B cell (primary cell): ENCODE measurements around the gene ST8SIA2. TPM values are rescaled to one million over a fixed set of nuclear protein-coding genes. Genes with fewer than 3 reads are reported as not detected.

Source experiments
- ATAC-seq: fragments of 200-7000 bp; cut with Tn5 transposase; one replicate; pipeline ENCODE4 v1.10.0; 2021; ENCODE audit warnings: low read depth, mild to moderate bottlenecking, moderate number of reproducible peaks, moderate library complexity
- CTCF ChIA-PET: fragments of 350-600 bp; sonication (Branson Sonifier 250); formaldehyde crosslinking; loops from one replicate; lab custom pipeline; 2021; ENCODE audit warnings: antibody characterized with exemption, inconsistent platforms; lab: Charles Lee
- POLR2A ChIA-PET: fragments of 350-600 bp; sonication (Branson Sonifier 250); formaldehyde crosslinking; loops from one replicate; lab custom pipeline; 2021; ENCODE audit warnings: antibody characterized with exemption; lab: Charles Lee
- DNase-seq: peaks from one replicate; pipeline ENCODE4 v3.0.0; 2013
- H2AFZ ChIP-seq: 2 replicates; pipeline ENCODE4 v1.6.1; 2012; ENCODE audit warnings: mild to moderate bottlenecking, low read depth, low read length; ENCODE audit not compliant: insufficient read depth, poor library complexity, severe bottlenecking
- H3K27ac ChIP-seq, 2 donors: 1 replicate in 1 of 2; 2 replicates in 1 of 2; pipeline ENCODE4 v1.5.1; 2012 to 2013; ENCODE audit warnings: low read length in 2 of 2, mild to moderate bottlenecking in 2 of 2, moderate library complexity in 1 of 2
- H3K27me3 ChIP-seq, 4 experiments: fragments of 200-600 bp in 1 of 4; sonication (generic) in 1 of 4; replicated peaks in 1 of 4; 1 replicate in 2 of 4; 2 replicates in 2 of 4; pipeline versions ENCODE4 v1.6.1 to v1.7.0; 2013 to 2016; ENCODE audit warnings: low read length in 3 of 4, mild to moderate bottlenecking in 2 of 4, mixed read lengths in 1 of 4, moderate library complexity in 1 of 4; ENCODE audit not compliant: insufficient read depth in 4 of 4, control insufficient read depth in 3 of 4; ENCODE audit errors: control extremely low read depth in 1 of 4
- H3K36me3 ChIP-seq, 2 experiments: replicated peaks in 1 of 2; 1 replicate in 1 of 2; 2 replicates in 1 of 2; pipeline versions ENCODE4 v1.6.1 to v1.7.1; 2013; ENCODE audit warnings: low read length in 1 of 2; ENCODE audit not compliant: insufficient read depth in 2 of 2, control insufficient read depth in 1 of 2; ENCODE audit errors: control extremely low read depth in 1 of 2, extremely low read depth in 1 of 2
- H3K4me1 ChIP-seq, 2 donors: fragments of 200-600 bp in 1 of 2; sonication (generic) in 1 of 2; 1 replicate in 1 of 2; 2 replicates in 1 of 2; pipeline versions ENCODE4 v1.5.1 to v1.6.1; 2013 to 2017; ENCODE audit warnings: low read length in 2 of 2; ENCODE audit not compliant: control insufficient read depth in 2 of 2, insufficient read depth in 2 of 2
- H3K4me2 ChIP-seq: replicated peaks from 2 replicates; pipeline ENCODE3; 2012; ENCODE audit warnings: mild to moderate bottlenecking, low read depth, low read length; ENCODE audit not compliant: poor library complexity, severe bottlenecking
- H3K4me3 ChIP-seq, 5 experiments: fragments of 200-600 bp in 1 of 5; sonication (generic) in 1 of 5; 1 replicate in 3 of 5; 2 replicates in 2 of 5; pipeline versions ENCODE4 v1.5.1 to v1.7.0; 2011 to 2016; ENCODE audit warnings: low read length in 4 of 5, mild to moderate bottlenecking in 4 of 5, low read depth in 2 of 5, control low read depth in 1 of 5, moderate library complexity in 1 of 5; ENCODE audit not compliant: insufficient read depth in 1 of 5; ENCODE audit errors: control extremely low read depth in 1 of 5, extremely low read depth in 1 of 5
- H3K79me2 ChIP-seq: fragments of 200-600 bp; sonication (generic); one replicate; pipeline ENCODE4 v1.6.0; 2016; ENCODE audit warnings: low read length; ENCODE audit not compliant: control insufficient read depth, insufficient read depth
- H3K9ac ChIP-seq: fragments of 200-600 bp; sonication (generic); 2 replicates; pipeline ENCODE4 v1.6.1; 2017; ENCODE audit warnings: mild to moderate bottlenecking, low read length, moderate library complexity
- H3K9me3 ChIP-seq, 3 donors: one replicate each; pipeline versions ENCODE4 v1.6.1 to v1.7.1; 2013; ENCODE audit warnings: low read length in 2 of 3; ENCODE audit not compliant: control insufficient read depth in 2 of 3, insufficient read depth in 1 of 3; ENCODE audit errors: control extremely low read depth in 1 of 3
- H4K20me1 ChIP-seq: 2 replicates; pipeline ENCODE4 v1.6.0; 2012; ENCODE audit warnings: mild to moderate bottlenecking, low read length; ENCODE audit not compliant: insufficient read depth, control insufficient read depth, poor library complexity, severe bottlenecking
- H3K27ac Mint-ChIP-seq: one replicate; pipeline ENCODE4 v1.8.0; 2021; ENCODE audit warnings: mixed read lengths
- H3K27me3 Mint-ChIP-seq: one replicate; pipeline ENCODE4 v1.8.0; 2021; ENCODE audit warnings: mixed read lengths
- H3K4me1 Mint-ChIP-seq: one replicate; pipeline ENCODE4 v1.8.0; 2021; ENCODE audit warnings: mixed read lengths
- H3K4me3 Mint-ChIP-seq: one replicate; pipeline ENCODE4 v1.8.0; 2021; ENCODE audit warnings: mixed read lengths
- H3K9me3 Mint-ChIP-seq: one replicate; pipeline ENCODE4 v1.8.0; 2022; ENCODE audit warnings: mixed read lengths; ENCODE audit not compliant: insufficient read depth
- EZH2 ChIP-seq: IDR thresholded peaks from 2 replicates; pipeline ENCODE4 v1.6.1; 2012; ENCODE audit warnings: borderline replicate concordance, low read depth, mild to moderate bottlenecking, moderate library complexity, low read length; ENCODE audit not compliant: insufficient read depth, poor library complexity, severe bottlenecking
- WGBS: methylation state at CpG from one replicate; pipeline ENCODE4 v1.1.5; 2013; ENCODE audit warnings: missing lambda C conversion rate; ENCODE audit not compliant: insufficient coverage; 5-methylcytosine and 5-hydroxymethylcytosine counted together
- intact Hi-C: fragments of 100-400 bp; cut with micrococcal nuclease; formaldehyde crosslinking; loops from one replicate; pipeline ENCODE4 v1.10.0; 2022
- polyA plus RNA-seq: library from polyadenylated mRNA; depleted of rRNA; stranded (reverse); fragments of >200 nt; gene quantifications from 2 replicates; pipeline ENCODE4 v1.2.3, GENCODE V29; 2012
- total RNA-seq, 2 donors: library from RNA; stranded (reverse); fragments of 120-200 nt in 1 of 2; gene quantifications; 1 replicate in 1 of 2; 2 replicates in 1 of 2; pipeline versions ENCODE4 v1.2.3 to v1.2.4, GENCODE V29; 2013 to 2022
- TF ChIP-seq, protein P1 (sequence below): fragments of 200-600 bp; IDR thresholded peaks from one replicate; pipeline ENCODE4 v1.8.0; 2022; ENCODE audit warnings: antibody characterized with exemption, mild to moderate bottlenecking

Gene ST8SIA2
- total and polyA plus RNA-seq, 2 donors (not counting 1 experiment from before 2014, with no cell fraction given) = not detected

DNA sequence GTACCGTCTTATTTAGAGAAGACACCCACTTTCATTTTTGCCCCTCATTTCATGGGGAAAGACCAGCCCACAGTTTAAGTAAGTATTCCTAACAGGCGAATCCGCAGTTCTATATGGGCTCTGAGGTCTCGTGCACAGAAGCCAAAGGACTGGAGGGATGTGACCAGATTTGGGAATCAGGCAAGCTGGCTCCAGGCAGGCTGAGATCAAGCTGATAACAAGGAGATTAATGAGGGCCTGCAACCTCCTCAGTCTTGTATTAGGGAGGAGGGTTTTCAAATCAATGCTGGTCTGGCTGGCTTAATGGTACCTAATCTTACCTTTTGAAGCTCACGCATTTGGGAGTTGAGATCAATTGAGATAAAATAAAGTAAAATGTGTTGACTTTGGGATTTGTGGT is 15.3 kb downstream of the ST8SIA2 start:
- no peaks in the 10 kb centered on the region for H4K20me1 ChIP-seq
- H3K9me3 ChIP-seq = no peaks in the 10 kb centered on the region
- H3K27ac ChIP-seq = no peak overlapping the region
- H3K4me3 ChIP-seq = no peak overlapping the region
- intact Hi-C loops = no loop called here
- no peaks in the 10 kb centered on the region for H3K9me3 Mint-ChIP-seq
- H3K27me3 Mint-ChIP-seq = peaks cover 21% of the 10 kb centered on the region
- ChIA-PET CTCF (no interaction called here), POLR2A (no interaction called here)
- DNase-seq (no peak), ATAC-seq (no peak)
- H3K4me3 Mint-ChIP-seq = no peak overlapping the region
- no peaks in the 10 kb centered on the region for H3K79me2 ChIP-seq
- H3K4me2 ChIP-seq = no peak overlapping the region
- H3K36me3 ChIP-seq = no peaks in the 10 kb centered on the region
- TF ChIP-seq, protein P1, sequence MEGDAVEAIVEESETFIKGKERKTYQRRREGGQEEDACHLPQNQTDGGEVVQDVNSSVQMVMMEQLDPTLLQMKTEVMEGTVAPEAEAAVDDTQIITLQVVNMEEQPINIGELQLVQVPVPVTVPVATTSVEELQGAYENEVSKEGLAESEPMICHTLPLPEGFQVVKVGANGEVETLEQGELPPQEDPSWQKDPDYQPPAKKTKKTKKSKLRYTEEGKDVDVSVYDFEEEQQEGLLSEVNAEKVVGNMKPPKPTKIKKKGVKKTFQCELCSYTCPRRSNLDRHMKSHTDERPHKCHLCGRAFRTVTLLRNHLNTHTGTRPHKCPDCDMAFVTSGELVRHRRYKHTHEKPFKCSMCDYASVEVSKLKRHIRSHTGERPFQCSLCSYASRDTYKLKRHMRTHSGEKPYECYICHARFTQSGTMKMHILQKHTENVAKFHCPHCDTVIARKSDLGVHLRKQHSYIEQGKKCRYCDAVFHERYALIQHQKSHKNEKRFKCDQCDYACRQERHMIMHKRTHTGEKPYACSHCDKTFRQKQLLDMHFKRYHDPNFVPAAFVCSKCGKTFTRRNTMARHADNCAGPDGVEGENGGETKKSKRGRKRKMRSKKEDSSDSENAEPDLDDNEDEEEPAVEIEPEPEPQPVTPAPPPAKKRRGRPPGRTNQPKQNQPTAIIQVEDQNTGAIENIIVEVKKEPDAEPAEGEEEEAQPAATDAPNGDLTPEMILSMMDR = no peak
- no peak for TF ChIP-seq EZH2
- no peaks in the 10 kb centered on the region for H3K27me3 ChIP-seq
- H3K9ac ChIP-seq = no peak overlapping the region
- H3K4me1 ChIP-seq = no peaks in the 10 kb centered on the region
- H3K4me1 Mint-ChIP-seq = no peaks in the 10 kb centered on the region
- no peak overlapping the region for H2AFZ ChIP-seq
- no peak overlapping the region for H3K27ac Mint-ChIP-seq
- WGBS = 98% methylated on average over 5 of the region's 5 CpGs

DNA sequence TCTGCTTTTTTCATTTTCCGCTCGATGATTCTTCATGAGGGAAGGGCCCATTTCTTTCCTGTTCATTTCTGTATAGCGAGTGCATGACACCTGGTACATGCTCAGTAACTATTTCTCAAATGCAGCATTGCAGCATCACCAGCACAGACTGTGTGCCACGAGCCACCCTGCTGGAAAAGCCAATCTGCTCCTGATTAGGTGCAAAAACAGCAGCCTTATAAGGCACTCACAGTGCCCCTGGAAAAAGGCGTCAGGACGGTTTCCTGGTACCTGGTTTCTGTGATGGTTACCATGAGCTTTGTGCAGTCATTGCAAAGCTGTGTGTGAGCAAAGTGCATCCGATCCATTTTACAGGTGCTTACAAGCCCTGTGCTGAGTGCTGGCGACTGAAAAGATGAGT is 15.8 kb downstream of the ST8SIA2 start:
- DNase-seq (no peak), ATAC-seq (no peak)
- Histone ChIP-seq H3K9ac (no peak overlapping the region), H3K36me3 (no peaks in the 10 kb centered on the region), H2AFZ (no peak overlapping the region), H3K79me2 (no peaks in the 10 kb centered on the region), H3K4me3 (no peak overlapping the region), H3K9me3 (no peaks in the 10 kb centered on the region), H4K20me1 (no peaks in the 10 kb centered on the region), H3K4me1 (no peaks in the 10 kb centered on the region), H3K4me2 (no peak overlapping the region), H3K27me3 (no peaks in the 10 kb centered on the region), H3K27ac (no peak overlapping the region)
- CTCF ChIA-PET = no interaction called here
- no peak for TF ChIP-seq EZH2
- TF ChIP-seq, protein P1 = no peak
- Mint-ChIP-seq H3K4me3 (no peak overlapping the region), H3K9me3 (no peaks in the 10 kb centered on the region), H3K27ac (no peak overlapping the region), H3K27me3 (peaks cover 21% of the 10 kb centered on the region), H3K4me1 (no peaks in the 10 kb centered on the region)
- POLR2A ChIA-PET = no interaction called here
- WGBS = 88% methylated on average over 8 of the region's 8 CpGs
- intact Hi-C loops = no loop called here
